ENCODE results near the gene MORN1.

MORN1 gene

DNA sequence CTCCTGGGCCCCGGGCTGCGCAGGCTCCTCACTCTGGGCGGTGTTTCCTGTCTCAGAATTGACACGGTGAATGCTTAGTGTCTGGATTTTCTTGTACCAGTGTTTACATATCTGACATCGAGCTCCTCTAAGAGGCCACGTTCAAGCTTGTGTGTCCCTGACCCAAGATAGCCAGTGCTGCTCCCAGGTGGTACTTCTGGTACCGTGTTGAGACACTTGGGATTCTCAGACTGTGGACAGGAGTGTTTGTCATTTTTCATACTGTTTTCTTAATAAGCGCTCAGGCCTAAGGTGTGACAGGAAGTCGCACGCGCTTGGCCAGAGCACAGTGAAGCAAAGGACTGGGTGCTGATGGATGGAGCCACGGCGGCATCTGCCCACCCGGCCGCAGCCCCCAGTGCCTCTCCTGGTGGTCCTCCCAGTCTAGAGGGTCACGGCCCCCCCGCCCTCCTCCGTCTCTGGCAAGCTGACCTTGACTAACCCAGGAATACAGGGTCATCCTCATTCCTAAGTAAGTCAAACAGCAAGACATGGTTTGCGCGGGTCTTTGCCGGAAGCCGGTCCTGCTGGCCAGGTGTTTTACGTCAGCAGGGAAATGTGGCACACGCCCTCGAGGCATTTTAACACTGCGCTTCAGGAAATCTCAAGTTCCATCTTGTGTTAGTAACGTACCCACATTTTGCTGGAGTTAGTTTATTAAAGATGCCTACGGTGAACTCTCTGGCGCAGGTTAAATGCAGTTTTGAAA, 13.0 kb upstream of the MORN1 start:
- no peaks in the 10 kb centered on the region for H3K27me3 ChIP-seq
- peaks cover 59 to 100% (median 92%) of the 10 kb centered on the region in 3 donors for H3K36me3 ChIP-seq
- no peak for TF ChIP-seq CTCF (IDR thresholded peaks at IDR 0.05)
- no peaks in the 10 kb centered on the region for H3K9me3 ChIP-seq
- no peak overlapping the region for H3K4me3 ChIP-seq
- H3K4me1 ChIP-seq = no peaks in the 10 kb centered on the region
- intact Hi-C loops (cut with DNase I; ENCODE audit: low total_unique reads) = no loop called here
- DNase-seq = no peak
- H3K27ac ChIP-seq = no peak overlapping the region

GRCh38 chr1:2403273-2403672, 11.9 kb upstream of the MORN1 start:
- Histone ChIP-seq H3K9me3 (no peaks in the 10 kb centered on the region), H3K4me3 (no peak overlapping the region), H3K4me1 (no peaks in the 10 kb centered on the region), H3K27me3 (no peaks in the 10 kb centered on the region), H3K36me3 (peaks cover 61 to 100% (median 96%) of the 10 kb centered on the region in 3 donors), H3K27ac (no peak overlapping the region)
- no peak for DNase-seq
- intact Hi-C loops (cut with DNase I; ENCODE audit: low total_unique reads) = no loop called here
- TF ChIP-seq CTCF (IDR thresholded peaks at IDR 0.05) = no peak

- H3K9me3 ChIP-seq = no peaks in the 10 kb centered on the region
- no peaks in the 10 kb centered on the region for H3K4me1 ChIP-seq
- H3K27me3 ChIP-seq = no peaks in the 10 kb centered on the region
- no peak overlapping the region for H3K4me3 ChIP-seq
- no peak for TF ChIP-seq CTCF (IDR thresholded peaks at IDR 0.05)
- DNase-seq = no peak
- peaks cover 68 to 100% (median 97%) of the 10 kb centered on the region in 3 donors for H3K36me3 ChIP-seq
- no peak overlapping the region for H3K27ac ChIP-seq
- intact Hi-C loops (cut with DNase I; ENCODE audit: low total_unique reads) = no loop called here
Measured at GRCh38 chr1:2402420-2402819, 11.1 kb upstream of the MORN1 start.

- no peaks in the 10 kb centered on the region for H3K9me3 ChIP-seq
- TF ChIP-seq CTCF (IDR thresholded peaks at IDR 0.05) = no peak
- H3K4me1 ChIP-seq = no peaks in the 10 kb centered on the region
- H3K4me3 ChIP-seq = no peak overlapping the region
- no peaks in the 10 kb centered on the region for H3K27me3 ChIP-seq
- DNase-seq = no peak
- peaks cover 81 to 100% (median 97%) of the 10 kb centered on the region in 3 donors for H3K36me3 ChIP-seq
- intact Hi-C loops (cut with DNase I; ENCODE audit: low total_unique reads) = no loop called here
- no peak overlapping the region for H3K27ac ChIP-seq
Measured at GRCh38 chr1:2400950-2401649, 9.7 kb upstream of the MORN1 start.

DNA sequence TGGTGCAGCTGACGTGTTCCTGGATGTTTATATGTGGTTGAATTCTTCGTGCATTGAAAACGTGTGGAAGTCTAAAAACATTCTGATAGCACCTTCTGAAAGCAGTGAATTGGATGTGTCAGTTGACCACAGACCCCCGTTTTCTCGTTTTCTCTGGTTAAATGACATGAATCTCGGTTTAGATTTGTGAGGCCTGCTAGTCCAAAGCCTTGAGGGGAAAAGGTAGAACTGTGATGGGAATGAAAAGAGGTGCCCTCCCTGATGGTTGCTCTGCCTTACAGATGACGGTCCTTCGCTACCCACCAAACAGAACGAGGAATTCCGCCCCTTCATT, 9.2 kb upstream of the MORN1 start:
- DNase-seq = no peak
- no peak overlapping the region for H3K27ac ChIP-seq

More for the DNA sequence above, 9.2 kb upstream of the MORN1 start:
- intact Hi-C loops (cut with DNase I; ENCODE audit: low total_unique reads) = no loop called here
- Histone ChIP-seq H3K27me3 (no peaks in the 10 kb centered on the region), H3K36me3 (peaks cover 80 to 100% (median 97%) of the 10 kb centered on the region in 3 donors), H3K9me3 (no peaks in the 10 kb centered on the region), H3K4me1 (no peaks in the 10 kb centered on the region), H3K4me3 (no peak overlapping the region)
- no peak for TF ChIP-seq CTCF (IDR thresholded peaks at IDR 0.05)
